T-cell (primary cell): Measurements from ENCODE around the gene SNX6. TPM values are rescaled to one million over a fixed set of nuclear protein-coding genes. Genes with fewer than 3 reads are reported as not detected.

Experiments
- ATAC-seq, 4 experiments: fragments of 200-7000 bp in 3 of 4; fragments of 150-1000 bp in 1 of 4; cut with Tn5 transposase; replicated peaks in 1 of 4; 1 replicate in 3 of 4; 2 replicates in 1 of 4; pipeline ENCODE4 v1.10.0; 2021; ENCODE audit warnings: moderate library complexity in 3 of 4, mild to moderate bottlenecking in 2 of 4, moderate number of reproducible peaks in 1 of 4
- CTCF ChIA-PET, 2 donors: fragments of 300-600 bp; sonication (Branson Sonifier 250); formaldehyde crosslinking; loops; one replicate each; lab custom pipeline; 2022; ENCODE audit warnings: antibody characterized with exemption in 2 of 2; lab: Charles Lee
- POLR2A ChIA-PET, 2 donors: fragments of 300-600 bp; sonication (Branson Sonifier 250); formaldehyde crosslinking; loops; one replicate each; lab custom pipeline; 2022; ENCODE audit warnings: antibody characterized with exemption in 2 of 2; lab: Charles Lee
- DNase-seq, 35 experiments: peaks; one replicate each; pipeline versions ENCODE4 v3.0.0 to v3.0.0-alpha.2; 2013 to 2023
- H3K27ac ChIP-seq: one replicate; pipeline ENCODE4 v1.5.1; 2013; ENCODE audit warnings: low read length
- H3K27me3 ChIP-seq, 2 experiments: replicated peaks in 1 of 2; 1 replicate in 1 of 2; 2 replicates in 1 of 2; pipeline versions ENCODE4 v1.6.1 to v1.7.0; 2013; ENCODE audit warnings: low read length in 1 of 2, mixed read lengths in 1 of 2; ENCODE audit not compliant: control insufficient read depth in 2 of 2, insufficient read depth in 2 of 2; ENCODE audit errors: extremely low read depth in 1 of 2
- H3K36me3 ChIP-seq, 2 donors: 1 replicate in 1 of 2; 2 replicates in 1 of 2; pipeline versions ENCODE4 v1.6.1 to v1.7.0; 2013; ENCODE audit warnings: low read length in 1 of 2; ENCODE audit not compliant: control insufficient read depth in 2 of 2, insufficient read depth in 1 of 2; ENCODE audit errors: extremely low read depth in 1 of 2
- H3K4me1 ChIP-seq, 2 experiments: 1 replicate in 1 of 2; 2 replicates in 1 of 2; pipeline versions ENCODE4 v1.6.1 to v1.7.0; 2013; ENCODE audit warnings: low read length in 2 of 2, mixed read lengths in 1 of 2; ENCODE audit not compliant: insufficient read depth in 2 of 2, control insufficient read depth in 1 of 2; ENCODE audit errors: extremely low read depth in 1 of 2
- H3K4me3 ChIP-seq, 2 donors: 1 replicate in 1 of 2; 2 replicates in 1 of 2; pipeline versions ENCODE4 v1.5.1 to v1.7.0; 2013; ENCODE audit warnings: mild to moderate bottlenecking in 2 of 2, low read length in 1 of 2, moderate library complexity in 1 of 2; ENCODE audit not compliant: control insufficient read depth in 1 of 2; ENCODE audit errors: extremely low read depth in 1 of 2
- H3K9me3 ChIP-seq: 2 replicates; pipeline ENCODE4 v1.7.0; 2013
- H3K27ac Mint-ChIP-seq, 2 donors: one replicate each; pipeline ENCODE4 v1.8.0; 2020 to 2021; ENCODE audit warnings: mild to moderate bottlenecking in 2 of 2, mixed read lengths in 2 of 2
- H3K27me3 Mint-ChIP-seq, 2 donors: one replicate each; pipeline ENCODE4 v1.8.0; 2021 to 2022; ENCODE audit warnings: mixed read lengths in 2 of 2
- H3K36me3 Mint-ChIP-seq: one replicate; pipeline ENCODE4 v1.8.0; 2021; ENCODE audit warnings: mixed read lengths
- H3K4me1 Mint-ChIP-seq, 3 donors: one replicate each; pipeline ENCODE4 v1.8.0; 2020 to 2022; ENCODE audit warnings: mixed read lengths in 3 of 3, mild to moderate bottlenecking in 1 of 3
- H3K4me3 Mint-ChIP-seq, 3 donors: one replicate each; pipeline ENCODE4 v1.8.0; 2020 to 2022; ENCODE audit warnings: mild to moderate bottlenecking in 3 of 3, mixed read lengths in 3 of 3, moderate library complexity in 3 of 3
- H3K9me3 Mint-ChIP-seq, 3 donors: one replicate each; pipeline ENCODE4 v1.8.0; 2020 to 2022; ENCODE audit warnings: mixed read lengths in 3 of 3
- WGBS: methylation state at CpG from one replicate; pipeline ENCODE4 v1.1.5; 2013; ENCODE audit warnings: missing lambda C conversion rate; ENCODE audit not compliant: insufficient coverage; 5-methylcytosine and 5-hydroxymethylcytosine counted together
- total RNA-seq, 35 experiments: library from RNA in 6 of 35; stranded (reverse) in 6 of 35; fragments of 120-200 nt in 1 of 35; gene quantifications; one replicate each; pipeline versions ENCODE4 v1.2.1 to v1.2.4 and lab custom pipeline; 2013 to 2026

Gene SNX6
- total RNA-seq, 5 donors from 2014 or later (not counting 1 experiment from before 2014, with no cell fraction given): 63.4 to 69.1 (median 64.6) TPM

DNA sequence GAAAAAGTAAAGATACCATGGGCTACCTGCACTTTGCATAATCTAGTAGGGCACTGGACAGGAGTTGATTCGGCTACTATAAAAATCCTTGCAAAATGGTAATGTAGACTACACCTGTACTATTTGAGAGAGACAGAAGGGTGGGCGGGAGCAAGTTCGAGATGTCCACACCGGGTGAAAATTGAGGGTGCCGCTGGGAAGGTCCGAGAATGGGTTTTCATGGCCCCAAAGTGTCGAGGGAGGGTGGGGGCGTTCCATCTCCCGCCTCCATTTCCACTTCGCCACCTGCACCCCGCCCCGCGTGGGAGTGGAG is 648 bp downstream of the SNX6 start:
- H3K36me3 ChIP-seq: peaks cover 8% of the 10 kb centered on the region in 2 donors
- DNase-seq (no peak), ATAC-seq (no peak)
- peaks cover 23 to 38% (median 36%) of the 10 kb centered on the region in 3 donors for H3K4me1 Mint-ChIP-seq
- WGBS: 0% methylated on average over 4 of the region's 13 CpGs
- peaks cover 7% of the 10 kb centered on the region for H3K36me3 Mint-ChIP-seq
- peak overlapping the region; percentile 93 for H3K27ac ChIP-seq
- POLR2A ChIA-PET: interaction anchor here in 1 of 2 donors (0.5 kb wide), 1 partner anchor 773 kb away, joined by 4 read pairs; no protein-coding TSS in a partner anchor
- CTCF ChIA-PET: interaction anchor here in 1 of 2 donors (0.5 kb wide), 1 partner anchor 283 kb away, joined by 3 read pairs; no protein-coding TSS in a partner anchor
- H3K4me1 ChIP-seq: peaks cover 7 to 26% of the 10 kb centered on the region in 2 experiments
- no peaks in the 10 kb centered on the region for H3K9me3 ChIP-seq
- H3K4me3 ChIP-seq: peak overlapping the region; percentile 93 to 96
- H3K27ac Mint-ChIP-seq: peak overlapping the region; percentile 89 to 93
- peaks cover 0 to 1% of the 10 kb centered on the region in 2 donors for H3K27me3 Mint-ChIP-seq
- no peaks in the 10 kb centered on the region for H3K27me3 ChIP-seq
- H3K4me3 Mint-ChIP-seq: peak overlapping the region; percentile 86 to 98 (median 94)
- no peaks in the 10 kb centered on the region for H3K9me3 Mint-ChIP-seq

DNA sequence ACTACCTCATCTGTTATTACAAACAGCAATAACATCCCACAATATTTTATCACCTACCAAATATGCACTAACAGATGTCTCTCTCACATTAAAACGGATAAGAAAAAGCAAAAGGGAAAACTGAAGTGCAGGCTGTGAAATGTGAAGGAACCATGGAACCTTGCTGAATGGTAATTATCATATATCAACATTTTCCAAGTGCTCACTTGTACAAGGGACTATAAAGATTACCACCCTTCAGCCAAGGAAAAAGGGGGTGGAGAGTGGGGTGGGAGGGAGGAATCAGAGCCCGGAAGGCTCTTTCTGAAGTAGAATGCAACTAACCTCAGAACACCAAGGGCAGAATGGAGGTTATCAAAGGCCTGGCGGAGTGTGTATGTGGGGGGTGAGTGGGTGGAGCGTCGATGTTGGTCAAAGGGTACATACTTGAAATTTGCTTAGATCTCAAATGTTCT is 1.2 kb downstream of the SNX6 start:
- Mint-ChIP-seq H3K36me3 (peaks cover 8% of the 10 kb centered on the region), H3K27ac (peak overlapping the region; percentile 89 to 93), H3K4me3 (peak overlapping the region; percentile 86 to 98 (median 94)), H3K27me3 (peaks cover 0 to 1% of the 10 kb centered on the region in 2 donors), H3K4me1 (peaks cover 23 to 39% (median 37%) of the 10 kb centered on the region in 3 donors), H3K9me3 (no peaks in the 10 kb centered on the region)
- Histone ChIP-seq H3K27me3 (no peaks in the 10 kb centered on the region), H3K9me3 (no peaks in the 10 kb centered on the region), H3K36me3 (peaks cover 8 to 12% of the 10 kb centered on the region in 2 donors), H3K4me1 (peaks cover 7 to 28% of the 10 kb centered on the region in 2 experiments), H3K4me3 (peak overlapping the region in 1 of 2 donors; percentile 96), H3K27ac (peak overlapping the region; percentile 93)
- DNase-seq: peak in 24 of 35 experiments; percentile 4 to 46 (median 15)
- ATAC-seq: peak in 1 of 4 experiments; percentile 19
- ChIA-PET CTCF (no interaction called here), POLR2A (no interaction called here)
- WGBS: no CpG with 5 or more reads among the region's 5 CpGs

DNA sequence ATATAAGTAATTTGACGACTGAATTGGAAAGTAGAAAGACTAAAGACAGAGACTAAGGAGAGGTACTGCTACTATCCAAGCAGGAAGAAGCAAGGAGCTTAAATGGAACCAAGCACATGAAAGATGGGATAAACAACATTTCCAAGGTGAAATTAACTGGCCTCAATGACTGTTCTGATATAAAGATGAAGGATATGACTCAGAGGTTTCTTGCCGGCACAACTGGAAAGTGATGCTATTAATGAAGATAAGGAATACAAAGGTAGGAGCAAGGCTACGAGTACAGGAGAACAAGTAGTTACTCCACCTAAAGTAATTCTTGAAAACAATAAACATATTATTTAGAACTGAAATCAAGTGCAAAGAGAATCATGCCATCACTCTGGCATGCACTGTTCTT is 6.4 kb downstream of the SNX6 start:
- DNase-seq: no peak
- H3K27me3 Mint-ChIP-seq: no peaks in the 10 kb centered on the region
- Histone ChIP-seq H3K9me3 (no peaks in the 10 kb centered on the region), H3K4me1 (peaks cover 0 to 22% of the 10 kb centered on the region in 2 experiments), H3K27ac (no peak overlapping the region), H3K4me3 (no peak overlapping the region), H3K27me3 (no peaks in the 10 kb centered on the region), H3K36me3 (peaks cover 8 to 35% of the 10 kb centered on the region in 2 donors)
- ChIA-PET POLR2A (no interaction called here), CTCF (no interaction called here)
- H3K27ac Mint-ChIP-seq: no peak overlapping the region
- H3K9me3 Mint-ChIP-seq: no peaks in the 10 kb centered on the region
- H3K4me1 Mint-ChIP-seq: peaks cover 49 to 64% (median 62%) of the 10 kb centered on the region in 3 donors
- ATAC-seq: no peak
- no CpG with 5 or more reads among the region's 3 CpGs for WGBS
- no peak overlapping the region for H3K4me3 Mint-ChIP-seq
- H3K36me3 Mint-ChIP-seq: peaks cover 41% of the 10 kb centered on the region

DNA sequence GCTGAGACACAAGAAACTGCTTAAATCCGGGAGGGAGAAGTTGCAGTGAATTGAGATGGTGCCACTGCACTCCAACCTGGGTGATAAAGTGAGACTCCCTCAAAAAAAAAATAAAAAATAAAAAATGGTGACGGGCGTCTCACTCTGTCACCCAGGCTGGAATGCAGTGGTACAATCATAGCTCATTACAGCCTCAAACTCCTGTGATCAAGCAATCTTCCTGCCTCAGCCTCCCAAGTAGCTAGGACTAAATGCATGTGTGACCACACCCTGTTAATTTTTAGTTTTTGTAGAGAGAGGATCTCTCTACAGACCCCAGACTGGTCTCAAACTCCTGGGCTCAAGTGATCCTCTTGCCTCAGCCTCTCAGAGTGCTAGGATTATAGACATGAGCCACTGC is 9.1 kb downstream of the SNX6 start:
- Mint-ChIP-seq H3K27me3 (no peaks in the 10 kb centered on the region), H3K4me1 (peaks cover 53 to 59% (median 54%) of the 10 kb centered on the region in 3 donors), H3K27ac (peak overlapping the region; percentile 24 to 66), H3K4me3 (no peak overlapping the region), H3K36me3 (peaks cover 45% of the 10 kb centered on the region), H3K9me3 (no peaks in the 10 kb centered on the region)
- POLR2A ChIA-PET: interaction anchor here in 1 of 2 donors (0.7 kb wide), 1 partner anchor 109 kb away, joined by 3 read pairs; no protein-coding TSS in a partner anchor
- DNase-seq (no peak), ATAC-seq (no peak)
- Histone ChIP-seq H3K27ac (no peak overlapping the region), H3K27me3 (no peaks in the 10 kb centered on the region), H3K4me3 (no peak overlapping the region), H3K36me3 (peaks cover 8 to 40% of the 10 kb centered on the region in 2 donors), H3K9me3 (no peaks in the 10 kb centered on the region), H3K4me1 (peaks cover 0 to 15% of the 10 kb centered on the region in 2 experiments)
- CTCF ChIA-PET: no interaction called here
- no CpG with 5 or more reads among the region's 3 CpGs for whole genome bisulfite sequencing

DNA sequence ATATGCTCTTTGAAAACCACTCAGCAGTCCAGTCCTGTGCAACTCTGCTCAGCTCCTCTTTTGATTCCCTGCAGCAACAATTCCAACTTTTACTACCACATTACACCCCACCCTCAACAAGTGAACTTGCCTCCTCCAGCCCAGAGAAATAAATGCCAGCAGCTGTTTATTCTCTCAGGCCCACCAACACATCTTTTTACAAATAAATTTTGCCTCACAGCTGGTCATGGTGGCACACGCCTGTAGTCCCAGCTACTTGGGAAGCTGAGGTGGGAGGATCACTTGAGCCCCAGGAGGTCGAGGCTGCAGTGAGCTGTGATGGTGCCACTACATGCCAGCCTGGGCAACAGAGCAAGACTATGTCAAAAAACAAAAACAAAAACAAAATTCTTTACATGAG is 9.8 kb downstream of the SNX6 start:
- peaks cover 55 to 60% (median 60%) of the 10 kb centered on the region in 3 donors for H3K4me1 Mint-ChIP-seq
- no peak for DNase-seq
- no peaks in the 10 kb centered on the region for H3K9me3 Mint-ChIP-seq
- H3K36me3 ChIP-seq: peaks cover 3 to 36% of the 10 kb centered on the region in 2 donors
- no peak overlapping the region for H3K4me3 ChIP-seq
- H3K27me3 ChIP-seq: no peaks in the 10 kb centered on the region
- H3K36me3 Mint-ChIP-seq: peaks cover 43% of the 10 kb centered on the region
- H3K27ac ChIP-seq: no peak overlapping the region
- H3K4me1 ChIP-seq: peaks cover 0 to 21% of the 10 kb centered on the region in 2 experiments
- H3K27me3 Mint-ChIP-seq: no peaks in the 10 kb centered on the region
- peak overlapping the region; percentile 19 to 21 for H3K27ac Mint-ChIP-seq
- no peaks in the 10 kb centered on the region for H3K9me3 ChIP-seq
- ATAC-seq: no peak
- H3K4me3 Mint-ChIP-seq: no peak overlapping the region
- ChIA-PET CTCF (interaction anchor here in 1 of 2 donors (0.8 kb wide), 1 partner anchor 52 kb away, joined by 3 read pairs; no protein-coding TSS in a partner anchor), POLR2A (no interaction called here)
- WGBS: 100% methylated on average over 1 of the region's 2 CpGs

DNA sequence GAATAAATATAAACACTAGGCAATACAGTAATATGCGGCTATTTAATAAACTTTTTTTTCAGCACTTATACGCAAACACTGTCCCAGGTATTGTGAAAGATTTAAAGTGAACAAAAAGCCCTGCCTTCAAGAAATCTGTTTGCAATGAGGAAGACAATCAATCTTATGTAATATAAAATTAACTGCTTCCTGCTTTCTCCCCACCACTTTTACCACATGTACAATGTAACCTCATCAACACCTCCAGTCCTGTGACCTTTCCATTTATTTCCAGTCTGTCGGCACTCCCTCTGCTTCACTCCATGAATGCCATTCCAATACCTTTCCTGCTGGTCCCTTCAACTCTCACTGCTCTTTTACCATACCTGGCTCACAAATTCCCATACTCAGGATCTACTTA is 10.5 kb downstream of the SNX6 start:
- no peak for ATAC-seq
- no peaks in the 10 kb centered on the region for H3K9me3 Mint-ChIP-seq
- Histone ChIP-seq H3K9me3 (no peaks in the 10 kb centered on the region), H3K4me1 (peaks cover 0 to 22% of the 10 kb centered on the region in 2 experiments), H3K27ac (no peak overlapping the region), H3K36me3 (peaks cover 0 to 33% of the 10 kb centered on the region in 2 donors), H3K27me3 (no peaks in the 10 kb centered on the region), H3K4me3 (no peak overlapping the region)
- peak overlapping the region in 1 of 2 donors; percentile 62 for H3K27ac Mint-ChIP-seq
- ChIA-PET POLR2A (no interaction called here), CTCF (interaction anchor here in 1 of 2 donors (0.8 kb wide), 1 partner anchor 53 kb away, joined by 3 read pairs; no protein-coding TSS in a partner anchor)
- H3K4me3 Mint-ChIP-seq: no peak overlapping the region
- DNase-seq: no peak
- no peaks in the 10 kb centered on the region for H3K27me3 Mint-ChIP-seq
- peaks cover 57 to 63% (median 63%) of the 10 kb centered on the region in 3 donors for H3K4me1 Mint-ChIP-seq
- WGBS: 43% methylated on average over 1 of the region's 3 CpGs
- H3K36me3 Mint-ChIP-seq: peaks cover 38% of the 10 kb centered on the region
